Upper lobe of left lung (tissue), 6 donors: Measurements from ENCODE around the gene CLDN6. TPM values are rescaled to one million over a fixed set of nuclear protein-coding genes. Genes with fewer than 3 reads are reported as not detected.

Experiments
- ATAC-seq, 2 donors: fragments of 200-7000 bp; cut with Tn5 transposase; one replicate each; pipeline ENCODE4 v1.9.1; 2022; ENCODE audit warnings: mild to moderate bottlenecking in 2 of 2, moderate library complexity in 2 of 2; ENCODE audit not compliant: low FRiP score in 2 of 2
- DNase-seq, 2 donors: peaks; one replicate each; pipeline ENCODE4 v3.0.0-alpha.2; 2019 to 2020
- H3K27ac ChIP-seq, 4 donors: fragments of 200-600 bp; sonication (generic); one replicate each; pipeline ENCODE4 v1.5.1; 2016 to 2019
- H3K27me3 ChIP-seq, 4 donors: fragments of 200-600 bp; sonication (generic); one replicate each; pipeline ENCODE4 v1.5.1; 2017 to 2019
- H3K36me3 ChIP-seq, 4 donors: fragments of 200-600 bp; sonication (generic); one replicate each; pipeline ENCODE4 v1.5.1; 2016 to 2019
- H3K4me1 ChIP-seq, 4 donors: fragments of 200-600 bp; sonication (generic); one replicate each; pipeline ENCODE4 v1.5.1; 2018 to 2019
- H3K4me3 ChIP-seq, 4 donors: fragments of 200-600 bp; sonication (generic); one replicate each; pipeline ENCODE4 v1.5.1; 2017 to 2019; ENCODE audit warnings: mild to moderate bottlenecking in 2 of 4, moderate library complexity in 1 of 4
- H3K9me3 ChIP-seq, 4 donors: fragments of 200-600 bp; sonication (generic); one replicate each; pipeline ENCODE4 v1.5.1; 2018 to 2019
- CTCF ChIP-seq, 6 experiments: fragments of 450-650 bp in 4 of 6; fragments of 200-600 bp in 2 of 6; sonication (generic) in 2 of 6; IDR thresholded peaks; one replicate each; pipeline ENCODE4 v1.5.1; 2016 to 2019; ENCODE audit warnings: antibody characterized with exemption in 6 of 6
- EP300 ChIP-seq, 4 donors: sonication (generic); formaldehyde crosslinking; IDR thresholded peaks; one replicate each; pipeline ENCODE4 v1.5.1; 2017; ENCODE audit warnings: antibody characterized with exemption in 4 of 4, control low read depth in 2 of 4
- POLR2A ChIP-seq, 4 donors: fragments of 450-650 bp; IDR thresholded peaks; one replicate each; pipeline ENCODE4 v1.5.1; 2016 to 2017; ENCODE audit warnings: antibody characterized with exemption in 4 of 4, mild to moderate bottlenecking in 2 of 4
- POLR2AphosphoS5 ChIP-seq, 2 donors: sonication (generic); formaldehyde crosslinking; IDR thresholded peaks; one replicate each; pipeline ENCODE4 v1.5.1; 2017; ENCODE audit warnings: antibody characterized with exemption in 2 of 2
- WGBS, 2 donors: methylation state at CpG; one replicate each; pipeline ENCODE4 v1.1.5; 2017 to 2018; 5-methylcytosine and 5-hydroxymethylcytosine counted together
- total RNA-seq, 6 donors: library from RNA; depleted of rRNA in 4 of 6; stranded (reverse); fragments of >200 nt in 4 of 6; gene quantifications; one replicate each; pipeline versions ENCODE4 v1.1.0 to v1.2.1, GENCODE V29; 2016 to 2021
- donor health status: DM: no; HTN: no; CAD: no; lungs with moderate emphysema.
- donor health status: DM: no; HTN: yes; CAD: no; lungs with severe emphysema.

CLDN6 gene
- total RNA-seq, 6 donors from 2014 or later, result 0.30 to 1.9 (median 0.72) TPM; not detected in 3

DNA sequence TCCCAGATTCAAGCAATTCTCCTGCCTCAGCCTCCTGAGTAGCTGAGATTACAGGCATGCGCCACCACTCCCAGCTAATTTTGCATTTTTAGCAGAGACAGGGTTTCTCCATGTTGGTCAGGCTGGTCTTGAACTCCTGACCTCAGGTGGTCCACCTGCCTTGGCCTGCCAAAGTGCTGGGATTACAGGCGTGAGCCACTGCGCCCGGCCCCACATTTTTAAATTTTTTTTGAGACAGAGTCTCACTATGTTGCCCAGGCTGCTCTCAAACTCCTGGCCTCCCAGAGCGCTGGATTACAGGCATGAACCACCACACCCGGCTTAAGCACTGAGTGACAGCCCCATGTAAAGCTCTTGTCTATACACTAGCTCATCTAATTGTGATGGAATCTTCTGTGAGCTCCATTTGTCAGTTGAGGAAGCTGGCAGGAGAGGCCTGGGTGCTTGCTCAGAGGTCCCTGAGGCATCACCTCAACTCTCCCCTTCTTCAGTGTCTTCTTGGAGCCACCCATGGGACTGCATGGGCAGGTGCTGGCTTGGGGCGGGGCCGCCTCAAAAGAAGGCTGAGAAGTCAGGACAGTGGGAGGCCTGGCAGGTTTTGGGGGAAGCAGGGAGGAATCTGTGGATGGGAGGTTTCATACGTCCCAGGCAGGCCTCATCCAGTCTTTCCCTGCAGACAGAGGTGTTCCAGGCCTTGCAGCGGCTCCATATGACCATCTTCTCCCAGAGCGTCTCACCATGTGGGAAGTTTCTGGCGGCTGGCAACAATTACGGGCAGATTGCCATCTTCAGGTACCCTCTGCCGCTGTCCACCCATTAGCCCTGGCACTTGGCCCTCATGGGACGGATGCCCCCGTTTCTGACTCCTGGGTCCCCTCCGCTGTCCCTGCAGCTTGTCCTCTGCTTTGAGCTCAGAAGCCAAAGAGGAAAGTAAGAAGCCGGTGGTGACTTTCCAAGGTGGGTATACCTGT lies 7.3 kb upstream of the CLDN6 start:
- 95 to 96% methylated on average over 17 to 18 of the region's 18 CpGs for WGBS, 2 donors
- ATAC-seq (no peak), DNase-seq (no peak)
- H3K4me1 ChIP-seq, result peaks cover 39 to 75% (median 59%) of the 10 kb centered on the region in 4 donors
- H3K9me3 ChIP-seq, result no peaks in the 10 kb centered on the region
- TF ChIP-seq CTCF (IDR thresholded peaks at IDR 0.05) (no peak), POLR2A (IDR thresholded peaks at IDR 0.05) (no peak), EP300 (IDR thresholded peaks at IDR 0.05) (no peak), POLR2AphosphoS5 (IDR thresholded peaks at IDR 0.05) (no peak)
- no peak overlapping the region for H3K4me3 ChIP-seq
- no peak overlapping the region for H3K27ac ChIP-seq
- H3K27me3 ChIP-seq, result peaks cover 0 to 12% (median 5%) of the 10 kb centered on the region in 4 donors
- H3K36me3 ChIP-seq, result peaks cover 3 to 23% (median 20%) of the 10 kb centered on the region in 4 donors

GRCh38 chr16:3023669-3024478 lies 5.9 kb upstream of the CLDN6 start, which contains the start of the genes HCFC1R1 and THOC6:
TSS of gene HCFC1R1 (minus strand) at chr16:3023942. CDS start at chr16:3023941, 1 bp downstream.
TSS of gene THOC6 (plus strand) at chr16:3024035. CDS start at chr16:3024327, 292 bp downstream.
- H3K4me3 ChIP-seq, result peak within 1 kb of the TSS; percentile 57 to 91 (median 69)
- ATAC-seq, result peak; percentile 77 to 90
- 0 to 1% methylated on average over 10 to 51 of the region's 69 CpGs for WGBS, 2 donors
- DNase-seq, result peak; percentile 97 to 99
- H3K36me3 ChIP-seq, result peaks cover 3 to 23% (median 20%) of the 10 kb centered on the region in 4 donors
- H3K9me3 ChIP-seq, result no peaks in the 10 kb centered on the region
- H3K4me1 ChIP-seq, result peaks cover 40 to 75% (median 57%) of the 10 kb centered on the region in 4 donors
- peak within 1 kb of the TSS; percentile 94 to 97 (median 97) for H3K27ac ChIP-seq
- TF ChIP-seq POLR2AphosphoS5 (IDR thresholded peaks at IDR 0.05), result peak; percentile 91 to 92
- peak in 1 of 4 donors; percentile 42 for TF ChIP-seq EP300 (IDR thresholded peaks at IDR 0.05)
- TF ChIP-seq CTCF (IDR thresholded peaks at IDR 0.05), result peak in 2 of 6 experiments; percentile 19 to 20
- peak in 2 of 4 donors; percentile 62 to 85 for TF ChIP-seq POLR2A (IDR thresholded peaks at IDR 0.05)
- H3K27me3 ChIP-seq, result no peaks in the 10 kb centered on the region

GRCh38 chr16:3023415-3023668 lies 5.4 kb upstream of the CLDN6 start:
- H3K9me3 ChIP-seq, result no peaks in the 10 kb centered on the region
- TF ChIP-seq POLR2AphosphoS5 (IDR thresholded peaks at IDR 0.05), result no peak
- TF ChIP-seq EP300 (IDR thresholded peaks at IDR 0.05), result no peak
- no peak for TF ChIP-seq CTCF (IDR thresholded peaks at IDR 0.05)
- no peak for TF ChIP-seq POLR2A (IDR thresholded peaks at IDR 0.05)
- peak overlapping the region; percentile 94 to 97 (median 97) for H3K27ac ChIP-seq
- H3K4me1 ChIP-seq, result peaks cover 43 to 74% (median 52%) of the 10 kb centered on the region in 4 donors
- DNase-seq, result no peak
- ATAC-seq, result peak in 1 of 2 donors; percentile 0
- no peaks in the 10 kb centered on the region for H3K27me3 ChIP-seq
- peak overlapping the region; percentile 57 to 91 (median 69) for H3K4me3 ChIP-seq
- peaks cover 3 to 23% (median 20%) of the 10 kb centered on the region in 4 donors for H3K36me3 ChIP-seq
- 34 to 80% methylated on average over 2 to 6 of the region's 6 CpGs for WGBS, 2 donors

DNA sequence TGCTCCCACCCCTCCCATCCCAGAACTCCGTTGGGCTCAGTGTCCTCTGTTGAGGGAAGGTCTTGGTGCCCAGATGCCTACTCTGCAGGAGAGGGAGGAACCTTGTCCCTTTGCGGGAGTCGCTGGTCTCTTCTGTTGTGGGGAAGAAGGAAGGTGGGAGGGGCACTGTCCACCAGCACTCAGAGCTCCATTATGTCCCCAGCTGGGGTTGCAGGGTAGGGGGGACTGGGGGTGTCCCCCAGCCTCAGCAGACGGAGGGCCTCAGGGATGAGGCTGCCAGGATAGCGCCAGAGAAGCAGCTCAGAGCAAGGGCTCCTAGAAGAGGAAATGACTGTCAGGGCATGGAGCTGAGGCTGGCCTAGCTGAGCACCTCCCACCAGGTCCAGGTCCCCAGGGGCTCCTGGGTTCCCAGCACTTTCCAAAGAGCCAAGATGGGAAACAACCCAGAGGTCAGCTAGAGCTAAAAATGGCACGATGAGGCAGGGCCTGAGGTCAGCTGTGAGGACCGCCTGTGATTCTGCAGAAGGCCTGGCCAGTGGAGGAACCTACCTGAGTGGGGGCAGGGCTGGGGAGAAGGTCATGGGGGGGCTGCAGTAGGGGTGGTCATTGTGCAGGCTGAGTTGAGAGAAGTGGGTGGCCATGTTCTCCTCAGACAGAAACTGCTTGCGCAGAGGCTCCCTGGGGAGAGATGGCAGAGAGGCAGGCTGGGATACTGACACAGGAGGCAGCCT lies 4.9 kb upstream of the CLDN6 start:
- Histone ChIP-seq H3K27me3 (peaks cover 0 to 4% (median 1%) of the 10 kb centered on the region in 4 donors), H3K27ac (peak overlapping the region; percentile 94 to 97 (median 97)), H3K4me3 (peak overlapping the region; percentile 57 to 91 (median 69)), H3K4me1 (peaks cover 45 to 73% (median 53%) of the 10 kb centered on the region in 4 donors), H3K36me3 (peaks cover 3 to 23% (median 20%) of the 10 kb centered on the region in 4 donors), H3K9me3 (no peaks in the 10 kb centered on the region)
- WGBS, 2 donors, result 57 to 71% methylated on average over 5 to 8 of the region's 8 CpGs
- ATAC-seq, result no peak
- DNase-seq, result no peak
- TF ChIP-seq POLR2A (IDR thresholded peaks at IDR 0.05) (no peak), EP300 (IDR thresholded peaks at IDR 0.05) (no peak), POLR2AphosphoS5 (IDR thresholded peaks at IDR 0.05) (no peak), CTCF (IDR thresholded peaks at IDR 0.05) (no peak)
